Measurements from ENCODE around the gene CFAP74.

CFAP74 gene

DNA sequence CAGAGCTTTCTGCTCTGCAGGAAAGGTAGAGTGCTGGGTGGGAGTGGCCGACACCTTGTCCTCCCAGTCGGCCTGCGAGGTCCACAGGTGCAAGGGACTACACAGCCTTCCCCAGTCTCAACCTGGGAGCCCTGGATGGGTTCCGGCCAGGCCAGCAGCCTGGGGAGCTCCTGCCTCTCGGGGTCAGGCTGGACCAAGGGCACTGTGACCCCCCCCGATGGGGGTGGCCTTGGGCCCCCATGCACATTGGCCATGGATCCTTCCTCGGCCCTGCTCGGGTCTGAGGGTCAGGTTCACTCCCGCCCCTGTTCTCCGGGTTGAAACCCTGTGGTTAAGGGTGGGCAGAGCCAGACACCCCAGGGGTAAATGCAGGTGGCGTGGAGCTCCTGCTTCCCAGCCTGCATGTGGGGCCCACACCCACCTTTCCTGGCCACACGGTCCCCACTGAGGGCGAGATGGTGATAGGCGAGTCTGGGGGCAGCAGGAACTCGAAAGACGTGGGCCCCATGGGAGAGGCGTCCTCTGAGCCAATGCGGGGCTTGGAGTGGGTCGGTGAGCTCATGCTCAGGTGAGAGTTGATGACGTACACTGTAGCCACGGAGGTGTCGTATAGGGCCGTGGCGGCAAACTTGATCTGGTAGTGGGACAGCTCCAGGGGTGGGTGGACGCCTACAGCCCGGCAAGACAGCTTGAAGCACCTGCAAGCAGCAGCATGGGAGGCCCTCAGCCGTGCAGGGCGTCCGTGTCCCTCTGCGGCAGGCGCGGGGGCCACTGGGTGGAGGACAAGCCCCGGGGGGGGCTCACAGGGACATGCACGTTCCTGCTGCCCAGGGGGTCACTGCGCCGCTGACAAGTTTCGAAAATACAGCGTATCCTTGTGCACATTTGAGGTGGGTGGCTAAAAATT lies 73.7 kb downstream of the CFAP74 start:
- no peak for DNase-seq (ENCODE audit: low read depth in 1 of 2, low spot score in 1 of 2)

GRCh38 chr1:1929102-1929638 lies 74.4 kb downstream of the CFAP74 start:
- DNase-seq (ENCODE audit: low read depth in 1 of 2, low spot score in 1 of 2) = no peak

DNA sequence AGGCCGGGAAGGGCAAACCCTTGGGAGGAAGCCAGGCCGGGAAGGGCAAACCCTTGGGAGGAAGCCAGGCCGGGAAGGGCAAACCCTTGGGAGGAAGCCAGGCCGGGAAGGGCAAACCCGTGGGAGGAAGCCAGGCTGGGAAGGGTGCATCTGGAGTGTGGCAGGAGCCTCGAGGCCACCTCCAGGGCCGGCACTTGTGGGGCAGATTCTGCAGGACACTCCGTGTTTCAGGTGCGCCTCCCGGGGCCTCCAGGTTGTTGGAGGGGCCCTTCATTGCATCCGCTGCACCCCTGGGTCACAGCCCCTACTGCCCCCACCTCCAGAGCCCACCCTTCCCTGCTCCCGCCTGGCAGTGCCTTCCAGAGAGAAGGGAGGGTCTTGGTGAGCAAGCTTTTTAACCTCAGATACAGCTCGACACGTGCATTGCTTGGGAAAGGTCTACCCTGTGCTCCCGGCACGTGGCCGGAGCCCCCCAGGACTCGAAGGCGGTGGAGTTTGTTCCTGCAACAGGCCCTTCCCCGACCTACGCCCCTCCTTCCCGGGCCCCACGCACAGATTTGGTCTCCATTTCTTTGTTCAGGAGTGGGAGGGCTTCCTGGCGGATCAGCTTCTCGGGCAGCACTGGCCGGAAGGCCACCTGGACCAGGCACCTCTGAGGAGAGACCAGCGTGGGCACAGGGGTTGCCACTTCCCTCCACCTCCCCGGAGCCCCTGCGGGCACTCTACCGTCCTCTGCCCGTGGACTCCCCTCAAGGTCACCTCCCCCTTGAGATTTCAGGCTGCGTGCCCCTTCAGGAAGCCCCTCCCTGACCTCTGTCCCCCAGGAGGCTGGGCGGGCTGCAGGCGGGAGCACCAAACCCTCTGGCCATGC lies 75.1 kb downstream of the CFAP74 start:
- no peak for DNase-seq (ENCODE audit: low read depth in 1 of 2, low spot score in 1 of 2)

- no peak for DNase-seq (ENCODE audit: low read depth in 1 of 2, low spot score in 1 of 2)
Measured at GRCh38 chr1:1927751-1928150, 75.8 kb downstream of the CFAP74 start.

GRCh38 chr1:1926886-1927660 lies 76.5 kb downstream of the CFAP74 start:
- DNase-seq (ENCODE audit: low read depth in 1 of 2, low spot score in 1 of 2) = no peak

GRCh38 chr1:1926346-1926811 lies 77.2 kb downstream of the CFAP74 start:
- DNase-seq (ENCODE audit: low read depth in 1 of 2, low spot score in 1 of 2) = no peak

DNA sequence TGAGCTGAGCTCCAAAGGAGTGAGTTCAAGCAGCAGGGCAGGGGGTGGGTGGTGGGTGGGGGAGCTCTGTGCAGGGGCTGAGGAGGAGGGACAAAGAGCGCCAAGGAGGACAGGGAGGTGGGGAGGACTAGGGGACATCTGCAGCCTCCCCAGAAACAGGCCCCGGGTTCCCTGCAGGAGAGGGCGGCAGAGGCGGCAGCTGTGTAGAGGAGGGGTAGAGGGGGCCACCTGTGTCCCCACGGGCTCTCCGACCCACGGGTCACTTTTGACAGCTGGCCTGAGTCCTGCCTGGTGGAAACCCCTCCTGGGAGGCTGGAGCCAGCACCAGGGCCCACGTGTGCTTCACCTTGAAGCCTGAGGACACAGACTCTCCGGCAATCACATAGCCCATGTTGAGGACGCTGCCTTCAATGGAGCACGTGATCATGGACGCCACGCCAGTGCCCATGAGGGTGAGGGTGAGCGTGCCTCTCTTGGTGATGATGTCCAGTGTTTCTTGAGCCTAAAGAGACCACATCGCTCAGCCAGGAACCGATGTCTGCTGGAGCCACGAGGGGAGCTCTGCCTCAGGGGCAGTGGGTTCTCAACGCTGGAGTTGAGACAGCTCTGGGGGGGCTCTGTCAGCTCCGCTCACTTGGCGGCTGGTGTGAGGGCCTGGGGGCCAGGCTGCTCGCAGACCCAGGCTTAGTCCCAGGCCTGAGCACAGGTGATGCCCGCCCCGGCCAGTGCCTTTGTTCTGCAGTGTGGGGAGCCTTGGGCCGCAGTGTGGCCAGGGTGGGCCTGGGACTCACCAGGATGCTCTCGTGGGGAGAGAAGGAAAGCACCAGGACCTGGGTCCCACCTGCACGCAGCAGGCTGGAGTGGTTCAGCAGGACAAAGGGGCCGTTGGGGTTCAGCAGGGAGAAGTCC lies 77.9 kb downstream of the CFAP74 start:
- DNase-seq (ENCODE audit: low read depth in 1 of 2, low spot score in 1 of 2) = no peak

DNA sequence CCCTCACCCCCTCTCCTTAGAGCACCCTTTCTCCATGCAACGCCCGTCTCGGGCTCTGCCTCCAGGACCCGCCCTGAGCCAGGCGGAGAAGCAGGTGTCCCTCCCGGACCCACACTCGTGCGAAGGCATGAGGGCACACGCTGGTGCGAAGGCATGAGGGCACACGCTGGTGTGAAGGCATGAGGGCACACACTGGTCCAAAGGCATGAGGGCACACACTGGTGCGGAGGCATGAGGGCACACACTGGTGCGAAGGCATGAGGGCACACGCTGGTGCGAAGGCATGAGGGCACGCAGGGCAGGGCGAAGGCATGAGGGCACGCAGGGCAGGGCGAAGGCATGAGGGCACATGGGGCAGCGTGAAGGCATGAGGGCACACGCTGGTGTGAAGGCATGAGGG lies 78.7 kb downstream of the CFAP74 start:
- DNase-seq (ENCODE audit: low read depth in 1 of 2, low spot score in 1 of 2) = no peak

- DNase-seq (ENCODE audit: low read depth in 1 of 2, low spot score in 1 of 2) = no peak
Measured at GRCh38 chr1:1924386-1924785, 79.2 kb downstream of the CFAP74 start.

DNA sequence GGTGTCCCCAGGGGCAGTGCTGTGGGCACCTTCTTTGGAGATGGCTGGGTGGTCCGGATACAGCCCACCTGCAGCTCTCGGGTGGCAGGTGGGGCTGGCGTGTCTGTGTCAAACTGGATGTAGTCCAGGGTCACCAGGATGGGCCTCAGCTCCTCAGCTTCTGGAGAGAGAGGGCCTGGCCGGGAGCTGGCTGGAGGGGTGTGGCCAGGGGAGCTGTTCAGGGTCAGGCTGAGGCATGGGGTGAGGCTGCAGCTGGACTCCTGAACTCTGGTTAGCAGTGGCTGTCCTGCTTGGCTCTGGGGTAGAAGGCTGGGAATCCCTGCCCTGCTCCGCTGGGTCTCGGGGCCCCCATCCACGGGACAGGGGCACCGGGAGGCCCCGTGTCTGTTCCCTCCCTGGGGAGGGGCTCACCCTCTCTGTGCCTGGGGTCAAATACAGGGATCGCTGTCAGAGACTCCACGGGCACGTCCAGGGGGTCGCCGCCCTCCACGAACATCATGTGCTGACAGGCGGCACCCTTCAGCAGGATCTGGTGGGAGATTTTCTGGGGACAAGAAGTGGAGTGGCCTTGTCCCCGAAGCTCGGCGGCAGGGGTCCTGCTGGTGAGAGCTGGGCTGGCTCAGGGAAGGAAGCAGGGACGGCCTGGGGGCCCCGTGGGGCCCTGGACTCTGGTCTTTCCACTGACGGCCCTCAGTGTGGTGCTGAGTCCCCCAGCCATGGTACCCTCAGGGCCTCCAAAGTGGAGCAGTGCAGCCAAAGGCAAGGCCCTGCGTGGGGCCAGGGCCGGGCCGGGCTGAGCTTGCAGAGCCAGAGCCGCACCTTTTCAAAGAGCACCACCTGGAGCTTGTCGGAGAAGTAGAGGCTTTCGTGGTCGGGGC lies 80.4 kb downstream of the CFAP74 start:
- no peak for DNase-seq (ENCODE audit: low read depth in 1 of 2, low spot score in 1 of 2)

DNA sequence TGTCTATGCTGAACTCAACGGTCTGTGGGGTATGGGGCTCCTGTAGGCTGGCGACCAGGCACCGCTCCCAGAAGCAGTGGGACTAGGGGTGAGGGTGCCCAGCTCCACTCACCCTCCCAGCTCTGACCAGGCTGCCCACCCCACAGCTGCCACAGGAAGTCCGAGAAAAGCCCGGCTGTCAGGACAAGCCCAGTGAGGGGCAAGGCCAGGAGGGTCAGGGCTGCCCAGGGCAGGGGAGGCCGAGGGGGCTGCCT lies 81.0 kb downstream of the CFAP74 start:
- DNase-seq (ENCODE audit: low read depth in 1 of 2, low spot score in 1 of 2) = no peak

- no peak for DNase-seq (ENCODE audit: low read depth in 1 of 2, low spot score in 1 of 2)
Measured at GRCh38 chr1:1921901-1922701, 81.5 kb downstream of the CFAP74 start.

GRCh38 chr1:1921459-1921862 lies 82.1 kb downstream of the CFAP74 start:
- no peak for DNase-seq (ENCODE audit: low read depth in 1 of 2, low spot score in 1 of 2)

DNA sequence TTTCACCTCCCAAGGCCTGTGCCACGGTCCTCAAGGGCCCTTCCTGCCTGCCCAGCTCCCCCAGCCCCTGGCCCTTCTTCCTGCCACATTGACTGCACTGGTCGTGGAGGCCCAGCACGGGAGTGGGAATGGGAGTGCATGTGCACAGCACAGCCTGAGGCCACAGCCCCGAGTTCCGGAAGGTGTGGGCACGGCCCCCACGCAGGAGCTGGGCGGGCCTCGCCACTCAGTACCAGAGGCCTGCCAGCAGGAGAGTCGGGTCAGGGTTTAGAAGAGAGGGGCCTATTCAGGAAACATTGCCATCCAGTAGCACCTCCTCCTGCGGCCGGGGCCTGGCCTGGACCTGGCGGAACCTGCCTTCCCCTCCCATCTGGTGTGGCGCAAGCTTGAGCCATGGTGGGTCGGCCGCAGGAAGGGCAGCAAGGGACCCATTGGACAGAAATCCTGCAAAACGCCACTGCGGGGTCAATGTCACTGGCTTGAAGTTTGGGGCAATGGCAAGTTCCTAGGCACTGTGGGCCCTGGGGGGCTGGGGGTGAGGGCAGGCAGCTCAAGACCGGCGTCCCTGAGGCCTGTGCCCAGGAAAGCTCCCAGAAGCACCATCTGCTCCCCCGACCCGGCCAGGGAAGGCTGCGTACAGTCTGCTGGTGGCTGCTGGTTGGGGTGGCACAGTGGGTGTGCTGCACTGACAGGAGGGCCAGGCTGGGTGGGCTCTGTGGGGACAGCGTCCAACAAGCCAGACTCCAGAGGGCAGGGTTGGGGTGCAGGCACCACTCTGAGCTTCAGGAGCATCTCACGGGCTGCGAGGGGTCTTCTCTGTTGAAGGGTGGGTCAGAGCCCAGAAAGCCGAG lies 82.8 kb downstream of the CFAP74 start:
- DNase-seq (ENCODE audit: low read depth in 1 of 2, low spot score in 1 of 2) = no peak

GRCh38 chr1:1920057-1920607 lies 83.5 kb downstream of the CFAP74 start:
- no peak for DNase-seq (ENCODE audit: low read depth in 1 of 2, low spot score in 1 of 2)

DNA sequence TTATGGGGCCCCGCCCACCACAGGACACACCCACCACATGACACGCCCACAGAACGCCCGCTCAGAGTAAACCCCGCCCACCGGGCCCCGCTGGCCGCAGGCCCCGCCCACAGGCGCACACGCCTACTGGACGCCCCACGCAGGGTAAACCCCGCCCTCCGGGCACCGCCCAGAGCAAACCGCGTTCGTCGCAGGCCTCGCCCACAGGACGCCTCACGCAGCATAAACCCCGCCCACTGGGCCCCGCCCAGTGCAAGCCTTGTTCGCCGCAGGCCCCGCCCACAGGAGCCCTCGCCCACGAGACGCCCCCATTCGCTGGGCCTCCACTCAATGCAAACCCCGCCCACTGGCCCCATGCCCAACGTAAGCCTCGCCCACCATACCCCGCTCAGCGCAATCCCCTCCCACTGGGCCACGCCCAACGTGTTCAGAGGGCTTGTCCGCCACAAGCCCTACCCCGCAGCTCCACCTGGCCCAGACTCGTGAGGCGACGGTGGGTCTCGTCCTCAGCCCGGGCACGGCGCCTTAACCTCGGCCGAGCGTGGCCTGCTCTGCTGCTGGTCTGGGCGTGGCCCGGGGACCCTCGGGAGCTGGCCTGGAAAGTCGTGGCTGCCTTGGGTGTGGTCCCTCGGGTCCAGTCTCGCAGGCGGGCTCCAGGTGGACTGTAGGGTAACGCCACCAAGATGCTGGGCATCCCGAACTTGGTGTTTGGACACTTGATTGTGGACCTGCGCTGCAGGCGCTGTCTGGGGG lies 84.1 kb downstream of the CFAP74 start:
- peak; percentile 97 to 100 for DNase-seq (ENCODE audit: low read depth in 1 of 2, low spot score in 1 of 2)
